Measurements from ENCODE around the gene PRKCH.
A peak's percentile ranks its signal among the peaks of the same experiment; 100 is the strongest.

PRKCH gene

DNA sequence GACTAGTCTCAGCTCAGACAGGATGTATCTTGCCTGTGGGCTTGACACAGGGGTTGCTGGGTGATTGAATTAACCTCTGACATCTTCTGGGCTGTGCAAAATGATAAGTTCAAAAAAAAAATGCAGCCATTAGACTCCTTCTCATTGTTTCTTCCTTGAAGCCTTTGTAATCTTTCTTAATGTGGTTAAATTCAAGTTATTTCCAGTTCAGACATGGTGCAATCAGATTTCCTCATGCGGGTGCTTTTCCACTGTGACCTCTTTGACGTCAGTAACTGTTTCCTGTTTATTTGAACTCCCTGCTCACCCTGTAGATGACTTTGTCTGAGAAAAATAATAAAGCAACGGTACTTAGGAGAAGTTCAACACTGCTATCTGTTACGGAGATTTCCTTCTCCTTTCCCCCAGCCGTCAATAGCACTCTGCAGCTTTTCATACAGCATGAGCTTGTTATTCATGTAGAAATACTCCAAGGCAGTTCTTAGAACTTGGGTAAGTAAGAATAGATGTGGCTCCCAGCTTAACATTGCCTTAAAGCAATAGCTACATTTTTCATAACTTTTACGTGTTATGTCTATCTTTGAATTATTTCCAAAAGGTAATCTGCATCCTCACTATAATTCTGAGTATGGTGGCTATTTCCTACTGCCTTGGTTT lies 155.5 kb downstream of the PRKCH start:
- peak; percentile 58 for DNase-seq

DNA sequence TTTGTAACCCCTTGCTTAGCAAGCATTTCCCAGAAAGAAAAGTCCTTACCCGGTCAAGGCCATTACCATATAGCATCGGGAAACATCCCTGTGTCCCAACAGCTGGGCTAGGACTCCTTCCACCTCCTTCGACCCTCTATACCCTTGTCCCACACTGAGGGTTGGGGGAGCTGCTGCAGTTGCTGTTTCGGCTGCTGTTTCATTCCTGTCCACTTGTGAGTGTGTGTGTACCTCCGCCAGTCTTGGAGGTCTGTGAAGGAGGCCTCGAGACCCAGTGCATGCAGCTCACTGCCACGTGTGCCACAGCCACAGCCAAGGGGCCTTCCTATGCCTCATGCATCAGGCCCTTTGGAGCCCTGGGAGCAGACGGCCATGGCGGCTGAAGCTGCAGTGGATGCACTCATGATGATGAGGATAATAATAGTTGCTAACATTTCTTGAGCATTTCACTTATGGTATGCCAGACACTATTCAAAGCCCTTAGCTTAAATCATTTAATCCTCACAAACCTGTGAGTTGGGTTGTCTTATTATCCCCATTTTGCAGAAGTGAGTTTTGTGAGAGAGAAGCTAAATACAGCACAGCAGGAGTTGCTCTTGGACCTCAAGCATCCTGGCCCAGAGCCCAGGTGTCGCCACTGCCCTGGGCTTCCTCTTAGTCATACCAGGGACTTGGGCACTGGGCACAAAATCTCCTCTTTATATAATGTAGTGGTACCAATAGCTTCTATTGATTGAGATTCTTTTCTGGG lies 156.5 kb downstream of the PRKCH start:
- no peak for DNase-seq

DNA sequence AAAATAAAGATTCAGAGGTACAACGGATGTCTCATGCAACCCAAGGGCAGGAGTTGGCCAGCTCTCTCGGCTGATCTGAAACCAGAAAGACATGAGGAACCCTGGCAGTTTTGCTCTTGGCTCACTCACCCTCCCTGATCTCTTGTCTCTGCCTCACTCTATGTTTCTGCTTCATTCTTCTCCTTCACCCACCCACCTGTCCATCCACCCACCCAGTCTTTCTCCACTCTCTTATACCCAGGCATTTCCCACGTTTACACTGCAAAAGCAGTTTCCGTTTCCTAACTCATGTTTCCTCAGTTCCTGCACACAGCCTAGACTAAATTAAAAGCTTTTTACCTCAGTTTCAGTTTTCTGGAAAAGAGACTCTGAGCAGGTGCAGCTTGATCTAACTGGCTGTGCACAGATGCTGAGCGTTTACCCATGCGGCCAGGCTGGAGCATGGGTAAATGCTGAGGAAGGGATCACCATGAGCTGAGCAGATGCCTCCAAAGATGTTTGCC lies 157.6 kb downstream of the PRKCH start:
- DNase-seq, result peak; percentile 40

DNA sequence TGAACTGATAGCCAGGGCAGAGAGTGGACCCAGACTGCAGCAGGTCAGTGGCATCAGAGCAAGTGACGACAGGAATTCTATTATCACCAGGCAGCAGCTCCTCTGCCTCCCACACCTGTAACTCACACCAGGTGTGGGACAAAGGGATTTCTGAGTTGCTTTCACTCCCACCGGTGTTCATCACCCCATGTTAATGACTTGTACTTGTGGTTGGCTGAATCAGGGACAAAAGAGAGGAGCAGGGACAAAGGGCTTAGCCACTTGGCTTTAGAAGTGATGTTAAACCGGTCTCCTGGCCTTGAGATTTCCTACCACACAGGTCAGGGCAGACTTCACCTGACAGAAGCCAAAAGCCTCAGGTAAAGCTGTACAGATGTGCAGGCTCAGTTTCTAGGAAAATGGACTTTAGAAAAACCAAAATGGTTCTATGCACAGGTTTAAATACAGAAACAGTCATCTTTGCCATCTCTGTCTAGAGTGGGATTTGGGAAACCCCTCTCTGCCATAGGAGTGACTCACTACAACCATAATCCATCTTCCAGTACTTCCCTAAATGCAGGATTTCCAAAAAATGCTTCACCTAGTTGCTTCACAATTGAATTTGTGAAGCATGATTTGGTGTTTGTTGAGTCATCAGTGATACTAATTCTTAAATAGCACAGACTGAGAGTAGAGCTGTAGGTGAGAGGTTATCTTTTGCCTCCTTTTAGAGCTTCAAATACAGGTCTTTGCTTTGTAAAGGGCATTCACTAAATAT lies 158.5 kb downstream of the PRKCH start:
- DNase-seq, result no peak

DNA sequence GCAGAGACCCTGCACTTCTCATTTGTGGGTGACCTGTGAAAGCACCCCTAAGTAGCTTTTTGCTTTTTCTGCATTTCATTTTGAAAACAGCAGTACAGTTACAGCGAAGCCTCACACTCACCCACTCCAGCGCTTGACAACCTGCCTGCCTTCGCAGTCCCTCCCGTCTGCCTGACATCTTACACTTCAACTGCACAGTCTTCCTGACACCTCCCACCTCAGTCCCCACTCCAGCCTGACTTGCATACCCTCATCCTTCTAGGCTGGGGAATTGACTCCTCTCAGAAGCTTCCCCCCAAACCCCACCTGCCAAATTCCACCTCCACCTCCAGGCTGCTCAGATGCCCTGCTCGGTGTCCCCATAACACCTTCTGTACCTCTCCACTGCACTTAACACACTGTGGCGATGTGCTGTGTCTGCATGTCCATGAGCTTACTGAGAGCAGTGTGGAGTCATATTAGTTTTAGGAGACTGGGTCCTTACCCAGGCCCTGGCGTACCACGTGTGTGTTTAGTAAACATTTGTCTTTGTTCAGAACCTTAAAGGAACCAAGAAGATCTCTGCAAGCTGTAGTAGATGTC lies 159.4 kb downstream of the PRKCH start:
- DNase-seq, result no peak

DNA sequence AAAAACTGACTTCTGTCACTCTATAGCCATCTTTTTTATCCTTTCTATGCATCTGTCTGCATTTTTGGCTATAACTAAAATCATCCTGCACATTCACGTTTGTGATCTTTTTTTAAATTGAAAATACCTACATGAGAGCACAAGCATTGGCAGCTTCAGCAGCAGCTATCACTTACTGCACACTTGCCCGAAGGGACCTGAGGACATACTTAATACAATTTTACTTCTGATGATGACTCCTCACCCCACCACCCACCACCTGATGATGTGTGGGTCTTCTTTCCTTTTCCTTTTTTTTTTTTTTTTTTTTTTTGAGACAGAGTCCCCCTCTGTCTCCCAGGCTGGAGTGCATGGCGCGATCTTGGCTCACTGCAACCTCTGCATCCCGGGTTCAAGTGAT lies 160.3 kb downstream of the PRKCH start:
- no peak for DNase-seq

DNA sequence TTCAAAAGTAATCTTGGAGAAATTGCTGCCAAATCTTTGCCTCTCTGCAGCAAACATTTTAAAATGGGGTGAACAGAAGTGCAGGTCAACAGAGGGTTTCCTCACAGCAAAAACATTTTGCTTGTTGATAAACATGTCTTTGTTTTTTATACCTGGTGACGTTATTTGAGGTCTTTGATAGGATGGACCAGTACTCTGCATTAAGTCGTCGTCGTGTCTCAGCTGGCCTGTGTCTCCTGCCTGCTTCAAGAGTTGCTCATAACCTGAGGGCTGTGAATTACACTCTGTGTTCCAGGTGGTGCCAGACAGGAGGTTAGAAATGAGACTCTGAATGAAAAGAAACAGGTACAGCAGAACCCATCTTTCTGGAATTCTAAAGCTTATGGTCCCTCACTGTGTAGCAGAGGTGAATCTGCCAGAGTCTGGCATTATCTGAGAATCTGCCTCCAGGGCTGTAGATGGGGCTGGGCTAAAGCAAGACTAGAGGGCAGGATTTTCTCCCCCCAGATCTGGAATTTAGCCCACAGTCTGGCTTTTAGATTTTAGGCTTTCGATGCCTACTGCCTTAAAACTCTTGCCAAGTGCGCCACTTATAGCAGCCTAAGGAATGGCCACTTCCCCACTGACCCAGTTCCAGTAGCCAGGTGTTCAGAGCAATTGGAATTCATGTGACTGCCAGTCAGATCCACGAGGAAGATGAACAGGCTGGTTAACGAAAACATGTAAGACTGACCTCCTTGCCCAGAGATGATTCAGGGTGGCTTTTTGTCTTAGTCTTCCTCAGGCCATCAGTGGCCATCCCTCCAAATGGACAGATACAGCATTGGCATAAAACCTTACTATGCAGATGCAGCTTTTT lies 161.2 kb downstream of the PRKCH start:
- no peak for DNase-seq

DNA sequence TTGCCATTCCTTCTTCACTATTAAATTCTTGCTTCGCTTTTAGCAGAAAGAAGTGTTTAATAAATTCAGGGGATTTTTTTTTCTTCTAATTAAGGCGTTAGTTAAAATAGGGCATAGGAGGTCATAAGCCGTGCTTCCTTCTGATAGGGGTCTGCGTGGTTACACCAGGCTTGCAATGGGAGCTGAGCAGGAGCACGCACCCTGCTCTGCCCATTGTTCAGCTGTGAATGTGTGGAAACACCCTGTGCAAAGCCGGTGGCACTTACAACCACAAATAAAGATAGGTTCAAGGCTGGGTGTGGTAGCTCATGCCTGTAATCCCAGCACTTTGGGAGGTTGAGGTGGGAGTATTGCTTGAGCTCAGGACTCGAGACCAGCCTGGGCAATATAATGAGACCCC lies 162.1 kb downstream of the PRKCH start:
- no peak for DNase-seq

DNA sequence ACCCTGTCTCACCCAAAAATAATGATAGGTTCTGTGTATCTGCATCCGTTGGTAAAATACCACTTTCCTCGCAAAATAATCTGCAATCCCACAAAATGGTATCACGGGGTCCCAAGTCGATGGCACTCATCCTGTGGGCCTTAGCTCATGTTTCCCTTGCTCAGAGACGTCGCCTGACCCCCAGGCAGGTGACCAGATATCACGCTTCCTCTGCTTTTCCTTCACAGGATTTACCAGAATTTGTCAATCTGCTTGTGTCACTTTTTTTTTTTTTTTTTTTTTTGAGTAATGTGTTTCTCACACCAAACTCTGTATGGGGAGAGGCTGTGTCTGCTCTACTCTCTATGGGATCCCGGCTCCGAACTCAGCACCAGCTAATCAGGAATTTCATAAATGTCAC lies 162.7 kb downstream of the PRKCH start:
- no peak for DNase-seq

DNA sequence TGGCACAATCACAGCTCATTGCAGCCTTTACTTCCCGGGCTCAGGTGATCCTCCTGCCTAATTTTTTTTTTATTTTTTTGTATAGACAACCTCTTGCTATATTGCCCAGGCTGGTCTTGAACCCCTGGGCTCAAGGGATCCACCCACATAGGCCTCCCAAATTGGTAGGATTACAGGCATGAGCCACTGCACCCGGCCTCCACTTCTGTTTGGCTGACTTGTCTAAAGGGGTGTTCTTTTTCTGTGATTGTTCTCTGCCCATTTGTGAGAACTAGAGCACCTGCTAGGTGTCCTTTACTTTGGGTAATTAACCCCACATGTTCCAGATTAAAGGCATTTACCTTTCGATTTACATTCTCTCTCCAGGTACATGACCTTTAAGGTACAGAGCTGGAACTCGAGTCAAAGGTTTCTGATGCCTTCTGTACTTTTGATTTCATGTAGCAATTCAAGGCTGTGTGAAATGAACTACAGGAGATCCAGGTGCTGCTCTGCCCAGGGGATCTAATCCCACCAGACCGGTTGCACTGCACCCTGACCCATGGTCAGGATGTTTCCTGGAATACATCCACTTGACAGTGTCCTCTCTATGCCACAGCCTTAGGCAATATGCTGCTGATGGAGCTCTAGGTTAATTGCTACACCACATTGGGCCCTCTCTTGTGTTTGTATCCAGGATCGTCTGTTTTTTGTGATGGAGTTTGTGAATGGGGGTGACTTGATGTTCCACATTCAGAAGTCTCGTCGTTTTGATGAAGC lies 163.6 kb downstream of the PRKCH start:
- no peak for DNase-seq

DNA sequence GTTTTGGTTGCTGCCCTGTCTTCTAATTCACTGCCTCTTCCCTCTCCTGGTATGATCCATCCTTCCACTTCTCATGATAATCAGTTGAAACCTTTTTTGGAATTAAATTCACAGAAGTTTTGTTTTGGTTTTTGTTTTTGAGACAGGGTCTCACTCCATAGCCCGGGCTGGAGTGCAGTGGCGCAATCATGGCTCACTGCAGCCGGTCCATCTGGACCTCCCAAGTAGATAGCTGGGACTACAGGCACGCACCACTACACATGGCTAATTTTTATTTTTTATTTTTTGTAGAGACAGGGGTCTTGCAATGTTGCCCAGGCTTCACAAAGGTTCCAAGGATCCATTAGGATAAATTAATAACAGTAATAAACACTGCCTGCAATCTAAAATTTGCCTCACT lies 164.3 kb downstream of the PRKCH start:
- no peak for DNase-seq

DNA sequence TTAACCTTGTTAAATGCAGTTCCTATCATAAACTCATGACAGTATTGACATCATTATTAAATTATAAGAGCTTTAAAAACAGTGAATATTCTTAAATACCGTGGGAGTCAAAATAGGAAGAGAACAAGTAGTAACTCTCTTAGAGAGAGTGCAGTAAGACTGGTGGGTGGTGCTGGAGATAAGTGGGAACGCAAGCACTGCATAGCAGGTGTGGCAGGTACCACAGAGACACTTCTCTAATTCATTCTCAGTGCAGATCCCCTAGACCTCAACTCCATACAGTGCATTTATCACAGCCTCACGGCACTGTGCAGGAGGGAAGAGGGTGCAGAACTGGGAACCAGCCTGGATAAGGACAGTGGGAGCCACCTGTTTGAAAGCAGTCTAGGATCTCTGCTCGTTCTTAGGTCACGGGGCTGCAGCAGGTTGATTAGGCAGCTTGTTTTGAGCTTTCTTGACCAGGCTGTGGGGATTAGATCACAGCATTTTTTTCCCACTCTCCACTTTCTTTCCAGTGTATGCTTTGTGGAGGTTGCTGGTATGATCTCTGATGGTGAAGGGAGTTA lies 165.6 kb downstream of the PRKCH start:
- no peak for DNase-seq

DNA sequence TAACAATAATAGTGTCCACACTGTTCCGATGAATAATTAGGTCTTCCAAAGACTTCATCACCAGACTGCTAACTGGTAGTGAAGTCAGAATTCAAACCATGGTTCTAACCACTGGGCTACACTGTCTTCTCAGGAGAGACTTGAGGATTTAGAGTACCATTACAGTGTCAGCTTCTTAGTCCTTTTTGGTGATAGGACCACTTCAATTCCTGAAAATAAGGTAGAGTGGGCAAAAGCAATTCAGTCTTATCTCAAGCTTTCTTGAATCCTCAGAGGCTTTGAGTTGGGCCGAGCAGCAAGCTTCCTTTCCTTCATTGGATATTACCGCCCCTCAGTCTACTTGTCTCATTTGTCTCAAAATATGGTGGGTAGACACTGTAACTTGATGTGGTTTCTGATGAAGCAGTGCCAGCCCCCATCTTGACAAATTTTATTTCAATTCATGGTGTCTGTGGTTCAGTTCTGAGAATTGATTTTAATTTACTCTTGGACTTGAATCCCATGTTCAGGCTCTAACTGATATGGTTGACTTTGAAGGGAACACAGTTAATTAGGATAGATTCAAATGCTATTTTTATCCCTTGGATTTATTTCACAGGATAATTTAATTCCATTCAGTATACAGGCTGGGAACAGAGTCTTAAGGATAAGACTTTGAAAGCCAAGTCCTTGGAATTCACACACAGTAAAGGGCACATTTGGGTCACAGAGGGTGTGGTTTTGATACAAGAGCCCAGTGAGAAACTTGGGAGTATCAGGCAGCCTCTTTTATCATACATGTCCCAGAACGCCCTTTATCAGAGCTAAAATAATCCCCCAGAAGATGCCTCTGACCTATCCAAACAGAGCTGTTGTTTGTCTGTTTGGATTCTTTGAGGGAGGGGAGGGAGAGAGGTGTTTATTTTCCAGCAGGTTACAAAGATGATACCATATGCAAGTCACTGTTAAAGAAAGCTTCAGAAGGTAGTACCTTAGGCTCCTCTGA lies 167.3 kb downstream of the PRKCH start:
- DNase-seq, result no peak

DNA sequence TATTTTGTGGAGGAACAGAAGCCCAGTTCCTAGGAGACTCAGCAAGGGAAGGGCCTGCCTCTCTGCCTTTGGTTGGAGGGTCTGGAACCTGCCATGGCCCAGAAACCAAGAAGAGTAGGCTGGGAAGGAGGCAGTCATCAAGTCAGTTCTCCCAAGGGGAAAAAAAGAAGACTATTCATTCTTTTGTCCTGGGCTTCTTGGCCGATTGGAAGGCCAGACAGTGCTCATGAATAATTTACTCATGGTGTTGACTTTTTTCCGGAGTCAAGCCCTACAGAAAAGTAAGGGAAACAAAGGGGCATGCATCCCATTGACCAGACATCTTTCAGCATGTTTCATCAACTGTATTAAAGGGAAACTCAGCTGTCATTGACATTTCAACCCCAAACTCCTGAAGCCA lies 168.1 kb downstream of the PRKCH start:
- no peak for DNase-seq

DNA sequence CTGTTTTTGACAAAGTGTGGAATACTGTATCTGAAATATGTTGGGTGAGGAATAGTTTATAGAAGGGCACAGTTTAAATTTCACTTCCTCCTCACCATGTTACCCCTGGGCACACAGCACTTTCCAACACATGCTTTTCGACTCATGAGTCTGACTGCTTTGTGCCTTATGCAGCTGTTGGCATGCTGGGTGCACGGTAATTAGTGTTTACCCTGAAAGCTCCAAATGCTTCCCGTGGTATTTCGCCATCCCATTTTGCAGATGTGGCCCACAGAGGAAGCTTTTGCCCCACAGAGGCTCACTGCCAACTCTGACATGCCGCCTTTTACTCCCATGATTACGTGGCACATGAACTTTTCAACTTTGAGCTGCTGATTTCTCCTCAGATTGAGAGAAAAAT lies 168.6 kb downstream of the PRKCH start:
- no peak for DNase-seq

DNA sequence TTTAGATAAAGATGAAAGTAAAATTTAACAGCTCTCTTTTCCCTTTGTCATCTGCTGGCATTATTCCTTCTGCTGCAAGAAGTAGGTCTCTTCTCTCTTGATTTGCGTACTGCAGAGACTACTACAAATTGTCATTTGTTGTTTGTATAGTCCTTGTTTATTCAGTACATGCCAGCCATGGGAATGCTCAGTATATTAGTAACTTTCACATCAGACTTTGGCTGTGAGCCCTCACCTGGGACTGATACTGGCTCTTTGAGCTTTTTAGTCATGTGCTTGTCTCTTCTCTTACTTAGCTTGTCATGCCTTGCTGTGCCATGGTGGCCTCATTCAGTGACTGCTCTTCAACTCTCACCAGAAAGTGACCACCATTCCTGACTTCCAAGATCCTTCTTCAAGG lies 169.8 kb downstream of the PRKCH start:
- no peak for DNase-seq

DNA sequence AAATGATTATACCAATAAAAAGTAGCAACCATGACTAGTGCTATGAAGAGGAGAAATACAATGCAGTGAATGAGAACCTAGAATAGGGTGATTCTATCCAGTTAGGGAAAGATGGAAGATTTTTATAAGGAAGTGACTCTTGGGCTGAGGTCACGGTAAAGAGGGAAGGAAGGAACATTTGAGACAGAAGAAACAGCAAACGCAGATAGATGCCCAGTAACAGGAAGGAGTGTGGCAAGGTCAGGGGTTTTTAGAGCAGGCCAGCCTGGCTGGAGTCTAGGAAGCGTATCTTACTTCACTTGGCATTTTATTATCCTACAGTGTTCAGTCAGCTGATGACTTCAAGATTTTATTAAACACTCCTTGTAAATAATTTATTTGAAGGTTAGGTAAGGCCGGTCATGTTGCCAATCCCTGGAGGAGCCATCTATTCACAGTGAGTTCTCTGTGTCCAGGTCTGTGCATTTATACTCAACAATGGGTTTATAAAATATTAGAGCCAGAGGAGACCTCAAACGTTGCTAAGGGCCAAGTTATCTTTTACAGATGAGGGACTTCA lies 170.6 kb downstream of the PRKCH start:
- no peak for DNase-seq

DNA sequence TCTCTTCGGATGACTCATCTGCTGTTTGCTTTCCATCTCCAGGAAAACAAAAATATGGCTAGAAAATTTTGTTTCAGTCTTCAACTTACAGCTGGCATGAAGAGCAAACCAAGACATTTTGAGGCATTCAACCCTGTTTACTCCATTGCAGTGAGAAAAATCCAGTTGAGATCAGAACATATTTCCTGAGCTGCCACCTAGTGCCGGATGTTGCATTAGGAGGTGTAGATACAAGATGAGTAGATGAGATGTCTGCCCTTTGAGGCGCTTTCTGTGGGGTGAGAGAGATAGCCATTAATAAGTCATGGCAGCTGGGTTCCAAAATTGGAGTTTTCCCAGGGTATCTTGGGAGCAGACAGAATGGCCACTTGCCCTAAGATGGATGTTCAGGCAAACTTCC lies 171.1 kb downstream of the PRKCH start:
- DNase-seq, result no peak

DNA sequence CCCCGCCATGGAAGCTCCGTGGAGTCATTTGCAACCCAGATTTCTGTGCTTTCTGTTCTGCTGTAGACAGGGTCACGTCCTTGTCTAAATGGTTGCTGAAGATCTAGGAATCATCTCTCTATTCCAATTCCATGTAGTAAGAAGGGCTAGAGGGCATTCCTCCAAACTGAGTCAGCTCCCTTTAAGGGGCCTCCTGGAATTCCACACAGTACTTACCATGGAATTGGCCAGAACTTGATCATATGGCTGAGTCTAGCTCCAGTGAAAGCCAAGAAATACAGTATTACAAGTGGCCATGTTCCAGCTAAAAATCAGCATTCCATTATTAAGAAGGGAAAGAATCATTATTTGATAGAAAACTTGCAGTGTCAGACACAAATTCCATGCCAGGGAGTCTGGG lies 171.9 kb downstream of the PRKCH start:
- DNase-seq, result no peak

DNA sequence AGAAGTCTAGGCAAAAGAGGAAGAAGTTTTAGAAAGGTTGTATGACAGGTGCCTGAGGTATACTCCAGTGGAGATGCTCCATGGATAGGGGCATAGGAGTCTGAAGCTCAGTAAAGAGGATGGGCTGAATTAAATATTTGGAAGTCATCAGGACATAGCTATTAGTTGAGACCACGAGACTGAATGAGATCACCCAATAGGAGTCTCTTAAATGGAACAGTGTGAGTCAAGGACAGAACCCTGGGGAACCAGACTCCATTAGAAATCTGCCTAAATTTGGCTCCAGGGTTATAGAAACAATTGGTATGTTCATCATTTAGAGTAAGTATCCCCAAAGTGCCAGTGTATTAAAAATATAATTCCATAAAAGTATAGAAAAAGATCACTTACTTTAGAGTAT lies 172.6 kb downstream of the PRKCH start:
- DNase-seq, result no peak

All from activated naive CD4-positive, alpha-beta T cell treated with Interleukin-2 at 50 U/mL for 16 hours (primary cell).